Natural killer cell treated with Interleukin-12 subunit alpha and Interleukin-12 subunit beta and Interleukin-15 and Interleukin-18, amount 100 ng/mL, for 72 hours (primary cell): ENCODE results near the gene C17orf100. TPM values are rescaled to one million over a fixed set of nuclear protein-coding genes. Genes with fewer than 3 reads are reported as not detected.
"Not testable (repeated sequence)": the region's sequence is repeated elsewhere in the genome, so short reads cannot be mapped to it uniquely, and the experiment has no call there.

Source experiments
- ATAC-seq, 2 donors: fragments of 150-1000 bp; cut with Tn5 transposase in 1 of 2; sonication (Bioruptor Pico), chemical (Tn5 transposase) in 1 of 2; 2 replicates each; pipeline ENCODE4 v1.10.0; 2021
- DNase-seq: peaks from one replicate; pipeline ENCODE4 v3.0.0; 2022; ENCODE audit warnings: low spot score
- H3K27ac Mint-ChIP-seq, 2 donors: 1 replicate in 1 of 2; 2 replicates in 1 of 2; pipeline ENCODE4 v1.8.0; 2022; ENCODE audit warnings: mixed read lengths in 2 of 2, mild to moderate bottlenecking in 1 of 2, moderate library complexity in 1 of 2
- H3K27me3 Mint-ChIP-seq, 2 donors: 1 replicate in 1 of 2; 2 replicates in 1 of 2; pipeline ENCODE4 v1.8.0; 2022; ENCODE audit warnings: mixed read lengths in 2 of 2
- H3K36me3 Mint-ChIP-seq: one replicate; pipeline ENCODE4 v1.8.0; 2022; ENCODE audit warnings: mixed read lengths
- H3K4me1 Mint-ChIP-seq, 2 donors: 1 replicate in 1 of 2; 2 replicates in 1 of 2; pipeline ENCODE4 v1.8.0; 2022; ENCODE audit warnings: low read depth in 2 of 2, mixed read lengths in 2 of 2, mild to moderate bottlenecking in 1 of 2
- H3K4me3 Mint-ChIP-seq: one replicate; pipeline ENCODE4 v1.8.0; 2022; ENCODE audit warnings: mixed read lengths
- H3K9me3 Mint-ChIP-seq: 2 replicates; pipeline ENCODE4 v1.8.0; 2022; ENCODE audit warnings: mixed read lengths
- total RNA-seq, 2 donors: library from RNA; stranded (reverse); gene quantifications; one replicate each; pipeline ENCODE4 v1.2.3, GENCODE V29; 2022

The C17orf100 gene
- total RNA-seq, 2 donors from 2014 or later: 1.0 to 1.5 TPM

GRCh38 chr17:6654841-6655731 is 3.5 kb downstream of the C17orf100 start:
- Mint-ChIP-seq H3K36me3 (peaks cover 10% of the 10 kb centered on the region), H3K9me3 (no peaks in the 10 kb centered on the region), H3K27me3 (peaks cover 37 to 57% of the 10 kb centered on the region in 2 donors), H3K27ac (no peak overlapping the region), H3K4me3 (peak overlapping the region; percentile 59), H3K4me1 (peaks cover 28 to 32% of the 10 kb centered on the region in 2 donors)
- DNase-seq (no peak), ATAC-seq (no peak)

DNA sequence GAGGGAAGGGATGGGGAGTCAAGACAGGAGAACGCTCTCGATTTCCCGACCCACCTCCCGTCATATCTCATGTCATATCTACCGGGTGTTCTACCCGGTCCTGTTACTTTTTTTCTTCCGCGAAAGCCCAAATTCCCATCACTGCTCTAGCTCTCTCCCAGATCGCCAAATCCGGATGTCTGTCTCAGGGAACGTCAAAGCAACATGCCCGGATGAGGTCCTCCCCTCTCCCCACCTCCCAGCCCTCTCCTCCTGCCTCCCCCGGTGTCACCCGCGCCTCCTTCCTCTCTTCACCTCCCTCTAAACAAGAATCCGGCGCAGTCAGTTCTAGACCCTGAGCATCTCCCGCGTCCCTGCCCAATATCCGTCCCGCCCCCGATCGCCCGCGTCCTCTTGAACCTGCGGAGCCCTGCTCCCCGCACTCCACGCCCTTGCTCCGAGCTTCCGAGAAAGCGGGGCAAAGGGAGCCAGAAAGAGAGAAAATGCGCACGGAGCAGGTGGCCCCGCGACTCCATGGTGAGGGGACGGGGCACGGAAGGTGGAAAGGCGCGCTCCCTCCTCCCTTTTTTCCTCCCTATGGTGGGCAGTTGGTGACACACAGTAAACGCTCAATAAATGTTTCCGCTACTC is 4.3 kb downstream of the C17orf100 start:
- H3K27me3 Mint-ChIP-seq: peaks cover 45 to 65% of the 10 kb centered on the region in 2 donors
- not testable (repeated sequence) for DNase-seq, ATAC-seq, H3K36me3 Mint-ChIP-seq, H3K9me3 Mint-ChIP-seq, H3K27ac Mint-ChIP-seq
- H3K4me1 Mint-ChIP-seq: peaks cover 29 to 34% of the 10 kb centered on the region in 2 donors
- H3K4me3 Mint-ChIP-seq: peak overlapping the region; percentile 59

GRCh38 chr17:6656797-6657632 is 5.5 kb downstream of the C17orf100 start:
- not testable (repeated sequence) for DNase-seq, H3K27ac Mint-ChIP-seq, H3K9me3 Mint-ChIP-seq, H3K36me3 Mint-ChIP-seq
- Mint-ChIP-seq H3K4me3 (peak overlapping the region; percentile 32), H3K27me3 (peaks cover 53 to 74% of the 10 kb centered on the region in 2 donors), H3K4me1 (peaks cover 25 to 31% of the 10 kb centered on the region in 2 donors)
- ATAC-seq: peak; percentile 33 to 34

- Mint-ChIP-seq H3K36me3 (peaks cover 10% of the 10 kb centered on the region), H3K4me1 (peaks cover 19 to 27% of the 10 kb centered on the region in 2 donors), H3K27me3 (peaks cover 57 to 80% of the 10 kb centered on the region in 2 donors), H3K4me3 (peak overlapping the region; percentile 32), H3K27ac (no peak overlapping the region), H3K9me3 (no peaks in the 10 kb centered on the region)
- ATAC-seq (no peak), DNase-seq (no peak)
These were observed 6.2 kb downstream of the C17orf100 start for GRCh38 chr17:6657633-6658287.

DNA sequence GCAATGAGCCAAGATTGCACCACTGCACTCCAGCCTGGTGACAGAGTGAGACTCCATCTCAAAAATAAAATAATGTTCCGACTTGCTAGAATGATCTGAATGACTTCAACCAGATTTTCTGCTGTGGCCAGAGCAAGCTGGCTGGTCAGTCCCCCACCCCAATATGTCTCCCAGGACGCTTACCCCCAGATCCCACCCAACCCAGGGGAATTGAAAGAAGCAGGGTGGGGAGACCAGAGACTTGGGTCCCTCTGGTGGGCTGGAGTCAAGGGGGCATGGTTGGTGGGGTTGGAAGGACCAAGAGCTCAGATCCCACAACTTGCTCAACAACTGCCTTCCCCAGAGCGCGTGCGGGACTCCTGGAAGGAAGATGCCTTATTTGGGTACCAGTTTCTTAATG is 6.8 kb downstream of the C17orf100 start:
- not testable (repeated sequence) for H3K27ac Mint-ChIP-seq, H3K4me3 Mint-ChIP-seq, ATAC-seq

GRCh38 chr17:6660101-6660500 is 8.5 kb downstream of the C17orf100 start:
- no peaks in the 10 kb centered on the region for H3K36me3 Mint-ChIP-seq
- no peak for ATAC-seq
- H3K4me3 Mint-ChIP-seq: no peak overlapping the region
- no peak for DNase-seq
- H3K27ac Mint-ChIP-seq: no peak overlapping the region
- peaks cover 15 to 21% of the 10 kb centered on the region in 2 donors for H3K4me1 Mint-ChIP-seq
- peaks cover 53 to 70% of the 10 kb centered on the region in 2 donors for H3K27me3 Mint-ChIP-seq
- H3K9me3 Mint-ChIP-seq: no peaks in the 10 kb centered on the region

More for the DNA sequence above, 6.8 kb downstream of the C17orf100 start:
- Mint-ChIP-seq H3K4me1 (peaks cover 17 to 23% of the 10 kb centered on the region in 2 donors), H3K27me3 (peaks cover 56 to 82% of the 10 kb centered on the region in 2 donors)
- H3K9me3 Mint-ChIP-seq, H3K36me3 Mint-ChIP-seq, DNase-seq: not testable (repeated sequence)

DNA sequence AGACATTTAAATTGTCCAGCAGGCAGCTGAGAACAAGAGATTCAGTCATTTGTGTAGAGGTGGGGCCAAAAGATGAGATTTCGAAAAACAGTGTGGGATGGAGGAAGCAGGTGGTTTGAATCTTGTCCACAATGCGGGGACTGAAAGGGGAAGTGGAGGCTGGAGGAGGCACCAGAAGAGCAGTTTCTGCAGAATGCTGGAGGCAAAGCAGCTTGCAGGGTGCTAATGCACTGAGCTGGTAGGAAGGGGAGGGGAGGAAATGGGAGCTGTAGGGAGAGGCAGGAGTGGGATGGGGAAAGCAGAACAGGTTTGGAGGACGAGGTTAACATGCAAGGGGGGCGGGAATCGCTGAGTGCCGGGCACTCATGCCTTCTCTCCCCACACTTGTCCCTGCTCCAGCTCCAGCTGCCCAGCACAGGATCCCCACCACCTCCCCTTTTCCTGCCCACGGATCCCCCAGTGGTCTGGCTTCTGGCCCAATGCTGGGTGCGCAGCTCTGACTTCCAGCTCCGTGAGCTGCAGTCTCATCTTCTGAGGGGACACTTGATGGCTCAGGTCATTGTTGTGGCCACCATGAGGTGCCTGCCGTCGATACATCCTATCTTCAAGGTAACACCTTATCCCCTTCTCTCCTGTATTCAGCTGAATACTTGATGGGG is 9.4 kb downstream of the C17orf100 start:
- no peak for ATAC-seq
- H3K9me3 Mint-ChIP-seq: no peaks in the 10 kb centered on the region
- no peaks in the 10 kb centered on the region for H3K36me3 Mint-ChIP-seq
- DNase-seq: no peak
- peaks cover 8 to 15% of the 10 kb centered on the region in 2 donors for H3K4me1 Mint-ChIP-seq
- H3K4me3 Mint-ChIP-seq: no peak overlapping the region
- peaks cover 50 to 61% of the 10 kb centered on the region in 2 donors for H3K27me3 Mint-ChIP-seq
- no peak overlapping the region for H3K27ac Mint-ChIP-seq

- Mint-ChIP-seq H3K36me3 (no peaks in the 10 kb centered on the region), H3K27ac (no peak overlapping the region), H3K4me3 (no peak overlapping the region), H3K9me3 (no peaks in the 10 kb centered on the region), H3K27me3 (peaks cover 47 to 57% of the 10 kb centered on the region in 2 donors), H3K4me1 (peaks cover 5 to 15% of the 10 kb centered on the region in 2 donors)
- no peak for DNase-seq
- no peak for ATAC-seq
These were observed 9.9 kb downstream of the C17orf100 start for GRCh38 chr17:6661464-6661848.

GRCh38 chr17:6663200-6663599 is 11.6 kb downstream of the C17orf100 start:
- DNase-seq, ATAC-seq, H3K9me3 Mint-ChIP-seq, H3K4me3 Mint-ChIP-seq, H3K36me3 Mint-ChIP-seq, H3K27ac Mint-ChIP-seq: not testable (repeated sequence)
- H3K27me3 Mint-ChIP-seq: peaks cover 49 to 54% of the 10 kb centered on the region in 2 donors
- H3K4me1 Mint-ChIP-seq: peaks cover 9 to 15% of the 10 kb centered on the region in 2 donors

- DNase-seq: no peak
- Mint-ChIP-seq H3K9me3 (no peaks in the 10 kb centered on the region), H3K4me3 (no peak overlapping the region), H3K27ac (no peak overlapping the region), H3K27me3 (peaks cover 43% of the 10 kb centered on the region in 2 donors), H3K4me1 (peaks cover 0 to 4% of the 10 kb centered on the region in 2 donors), H3K36me3 (no peaks in the 10 kb centered on the region)
- peak; percentile 65 to 89 for ATAC-seq
These were observed 14.5 kb downstream of the C17orf100 start for GRCh38 chr17:6666077-6666521.

- no peaks in the 10 kb centered on the region for H3K9me3 Mint-ChIP-seq
- no peak overlapping the region for H3K27ac Mint-ChIP-seq
- H3K4me1 Mint-ChIP-seq: peaks cover 0 to 4% of the 10 kb centered on the region in 2 donors
- no peaks in the 10 kb centered on the region for H3K36me3 Mint-ChIP-seq
- ATAC-seq (no peak), DNase-seq (no peak)
- no peak overlapping the region for H3K4me3 Mint-ChIP-seq
- peaks cover 38 to 40% of the 10 kb centered on the region in 2 donors for H3K27me3 Mint-ChIP-seq
These were observed 15.0 kb downstream of the C17orf100 start for GRCh38 chr17:6666557-6666956.

- Mint-ChIP-seq H3K36me3 (no peaks in the 10 kb centered on the region), H3K27me3 (peaks cover 32 to 35% of the 10 kb centered on the region in 2 donors), H3K27ac (no peak overlapping the region), H3K4me1 (peaks cover 0 to 4% of the 10 kb centered on the region in 2 donors), H3K9me3 (no peaks in the 10 kb centered on the region), H3K4me3 (no peak overlapping the region)
- DNase-seq: no peak
- ATAC-seq: no peak
These were observed 16.0 kb downstream of the C17orf100 start for GRCh38 chr17:6667516-6667915.
